ENCODE measurements around the gene TMEM205.
A peak's percentile ranks its signal among the peaks of the same experiment; 100 is the strongest.
"Not testable (repeated sequence)": the region's sequence is repeated elsewhere in the genome, so short reads cannot be mapped to it uniquely, and the experiment has no call there.

Gene TMEM205

DNA sequence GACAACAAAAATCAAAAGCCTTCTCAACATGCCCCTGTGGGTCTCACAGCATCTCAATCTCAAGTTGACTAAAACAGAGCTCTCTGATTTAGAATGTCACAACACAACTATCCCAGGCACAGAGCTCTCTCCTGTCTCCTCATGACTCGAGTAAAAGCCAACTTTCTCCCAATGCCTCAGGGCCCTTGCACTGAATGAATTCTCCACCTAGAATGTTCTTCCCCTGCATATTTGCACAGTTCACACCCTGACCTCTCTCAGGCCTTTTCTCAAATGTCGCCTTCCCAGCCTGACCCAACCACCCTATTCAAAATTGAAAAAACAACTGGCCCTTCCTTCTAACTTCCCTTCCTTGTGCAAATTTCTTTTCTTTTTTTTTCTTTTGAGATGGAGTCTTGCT, 24.7 kb upstream of the TMEM205 start:
- no peak for DNase-seq

DNA sequence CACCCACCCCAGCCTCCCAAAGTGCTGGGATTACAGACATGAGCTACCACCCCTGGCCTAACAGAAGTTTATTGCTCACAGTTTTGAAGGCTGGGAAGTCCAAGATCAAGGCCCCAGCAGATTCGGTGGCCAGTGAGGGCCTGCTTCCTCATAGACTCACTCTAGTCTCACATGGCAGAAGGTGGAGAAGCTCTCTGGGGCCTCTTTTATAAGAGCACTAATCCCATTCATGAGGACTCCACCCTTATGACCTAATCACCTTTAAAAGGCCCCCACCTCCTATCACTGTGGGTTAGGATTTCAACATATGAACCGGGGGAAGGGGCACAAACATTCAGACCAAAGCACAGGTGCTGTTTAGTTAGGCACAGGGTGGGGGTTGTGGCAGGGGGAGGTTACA, 21.5 kb upstream of the TMEM205 start:
- DNase-seq: no peak

GRCh38 chr19:11365557-11366117, 19.6 kb upstream of the TMEM205 start:
- DNase-seq: no peak

GRCh38 chr19:11364935-11365334, 18.9 kb upstream of the TMEM205 start:
- DNase-seq: no peak

DNA sequence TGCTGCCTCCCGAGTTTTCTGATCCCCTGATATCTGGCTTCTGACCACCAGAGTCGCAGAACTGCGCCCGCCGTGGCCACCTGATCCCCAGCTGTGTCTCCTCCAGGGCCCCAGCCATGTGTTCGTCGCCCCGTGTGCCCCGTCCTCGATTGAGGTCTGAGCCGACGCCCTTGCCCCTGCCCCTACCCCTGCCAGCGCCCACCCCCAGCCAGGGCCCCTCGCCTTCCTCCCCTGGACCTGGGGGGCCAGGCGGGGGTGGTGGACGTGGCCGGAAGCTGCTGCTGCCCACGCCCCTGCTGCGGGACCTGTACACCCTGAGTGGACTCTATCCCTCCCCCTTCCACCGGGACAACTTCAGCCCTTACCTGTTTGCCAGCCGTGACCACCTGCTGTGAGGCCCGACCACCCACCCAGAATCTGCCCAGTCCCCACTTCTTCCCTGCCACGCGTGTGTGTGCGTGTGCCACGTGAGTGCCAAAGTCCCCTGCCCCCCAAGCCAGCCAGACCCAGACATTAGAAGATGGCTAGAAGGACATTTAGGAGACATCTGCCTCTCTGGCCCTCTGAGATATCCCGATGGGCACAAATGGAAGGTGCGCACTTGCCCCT, 18.3 kb upstream of the TMEM205 start:
- DNase-seq: no peak

DNA sequence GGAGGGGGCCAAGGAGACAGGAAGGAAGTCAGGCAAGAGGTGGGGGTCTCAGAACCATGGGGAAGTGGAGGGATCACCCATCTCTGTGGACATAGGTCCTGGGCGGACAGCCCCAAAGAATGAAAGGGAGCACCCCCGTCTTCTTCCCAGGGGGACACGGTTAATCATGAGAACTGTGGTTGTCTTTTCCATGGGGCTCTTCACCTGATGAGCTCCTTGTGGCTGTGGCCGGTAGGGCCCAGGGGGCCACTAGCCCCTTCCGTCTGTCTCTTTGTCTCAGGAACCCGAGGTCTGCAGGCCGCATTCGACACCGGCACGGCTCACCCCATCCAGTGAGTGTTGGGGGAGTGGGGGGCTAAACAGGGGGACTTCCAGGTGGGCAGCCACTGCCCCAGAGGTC, 17.8 kb upstream of the TMEM205 start:
- no peak for DNase-seq

GRCh38 chr19:11361771-11362731, 16.0 kb upstream of the TMEM205 start:
- no peak for DNase-seq

GRCh38 chr19:11361037-11361770, 15.1 kb upstream of the TMEM205 start:
- DNase-seq: no peak

DNA sequence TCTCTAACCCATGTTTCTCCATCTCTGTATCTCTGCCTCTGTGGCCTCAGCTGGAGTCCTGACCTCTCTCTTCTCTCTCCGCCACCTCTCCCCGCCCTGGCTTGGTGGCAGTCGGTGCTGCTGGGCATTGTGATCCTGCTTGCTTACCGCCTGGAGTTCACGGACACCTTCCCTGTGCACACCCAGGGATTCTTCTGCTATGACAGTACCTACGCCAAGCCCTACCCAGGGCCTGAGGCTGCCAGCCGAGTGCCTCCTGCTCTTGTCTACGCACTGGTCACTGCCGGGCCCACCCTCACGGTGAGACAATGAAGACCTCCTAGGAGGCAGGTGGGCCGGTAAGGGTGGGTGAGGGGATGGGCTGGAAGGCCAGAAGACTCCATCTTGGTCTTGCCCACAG, 13.4 kb upstream of the TMEM205 start:
- DNase-seq: no peak

DNA sequence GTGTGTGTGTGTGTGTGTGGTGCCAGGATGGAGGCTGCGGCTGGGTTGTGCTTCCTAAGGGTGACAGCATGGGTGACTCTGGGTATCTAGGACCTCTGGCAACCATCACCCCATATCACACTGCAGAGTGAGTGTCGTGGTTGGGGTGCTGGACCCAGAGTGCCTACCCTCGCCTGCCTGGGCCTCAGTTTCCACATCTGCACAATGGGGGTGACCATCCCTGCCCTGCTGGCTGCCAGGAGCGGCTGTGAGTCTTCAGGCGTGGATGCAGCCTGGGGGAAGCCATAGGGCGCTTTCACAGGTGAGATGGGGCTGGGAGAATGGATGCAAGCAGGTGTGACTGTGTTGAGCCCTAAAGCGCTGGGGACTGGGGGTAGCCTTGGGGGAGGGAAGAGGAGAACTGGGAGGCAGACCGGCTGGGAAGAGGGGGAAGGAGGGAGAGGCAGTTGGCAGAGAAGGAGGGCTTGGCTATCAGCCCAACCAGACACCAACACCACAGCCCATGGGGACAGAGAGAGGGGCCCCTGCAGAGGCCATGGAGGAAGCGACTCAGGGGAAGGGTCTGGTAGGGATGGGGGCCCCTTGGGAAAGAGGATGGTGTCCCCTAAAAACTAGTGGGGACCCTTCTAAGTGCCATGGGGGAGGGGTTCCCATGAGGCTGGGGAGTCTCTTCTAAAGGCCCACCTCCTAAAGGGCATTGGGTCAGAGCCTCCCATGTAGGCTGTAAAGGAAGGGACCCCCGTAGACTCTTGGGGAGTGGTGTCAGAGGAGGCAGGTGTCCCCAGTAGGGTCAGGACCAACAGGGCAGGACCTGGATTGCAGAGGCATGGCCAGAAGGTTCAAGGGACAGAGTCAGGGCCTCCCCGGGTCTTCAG, 10.8 kb upstream of the TMEM205 start:
- no peak for DNase-seq

- no peak for DNase-seq
These were observed 10.0 kb upstream of the TMEM205 start for GRCh38 chr19:11356074-11356397.

GRCh38 chr19:11355160-11356073, 9.3 kb upstream of the TMEM205 start, which contains the start of gene PLPPR2:
PLPPR2 (plus strand) TSS chr19:11355432; CDS start chr19:11357674, 2,242 bp downstream.
- DNase-seq: peak; percentile 41

DNA sequence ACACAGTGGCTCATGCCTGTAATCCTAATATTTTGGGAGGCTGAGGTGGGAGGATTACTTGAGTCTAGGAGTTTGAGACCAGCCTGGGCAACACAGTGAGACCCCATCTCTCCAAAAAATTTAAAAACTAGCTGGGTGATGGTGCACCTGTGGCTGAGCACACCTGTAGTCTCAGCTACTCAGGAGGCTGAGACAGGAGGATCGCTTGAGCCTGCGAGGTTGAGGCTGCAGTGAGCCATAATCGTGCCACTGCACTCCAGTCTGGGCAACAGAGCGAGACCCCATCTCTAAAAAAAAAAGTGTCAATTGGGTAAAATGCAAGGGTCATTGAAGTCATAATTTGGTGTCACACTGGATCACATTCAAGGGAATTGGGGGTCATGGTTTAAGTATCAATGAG, 8.0 kb upstream of the TMEM205 start:
- not testable (repeated sequence) for DNase-seq

DNA sequence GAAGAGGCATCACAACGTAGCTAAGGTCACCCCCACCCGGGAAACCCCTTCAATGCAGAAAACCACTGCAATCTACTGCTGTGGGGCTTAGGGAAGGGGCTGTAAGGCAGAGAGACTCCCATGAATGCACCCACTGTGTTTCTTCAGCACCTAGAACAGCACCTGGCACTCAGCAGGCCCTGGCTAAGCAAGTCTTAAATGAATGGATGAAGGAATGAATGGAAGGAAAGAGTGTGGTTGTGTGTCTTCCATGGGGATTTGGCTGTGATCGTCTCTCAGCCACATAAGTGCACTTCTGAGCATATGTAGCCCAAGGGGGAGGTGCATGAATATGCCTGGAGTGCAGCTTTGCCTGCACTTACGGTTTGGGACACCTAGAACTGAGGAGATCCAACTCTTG, 3.1 kb upstream of the TMEM205 start:
- DNase-seq: no peak

- no peak for DNase-seq
These were observed 1.5 kb upstream of the TMEM205 start for GRCh38 chr19:11347546-11348039.

DNA sequence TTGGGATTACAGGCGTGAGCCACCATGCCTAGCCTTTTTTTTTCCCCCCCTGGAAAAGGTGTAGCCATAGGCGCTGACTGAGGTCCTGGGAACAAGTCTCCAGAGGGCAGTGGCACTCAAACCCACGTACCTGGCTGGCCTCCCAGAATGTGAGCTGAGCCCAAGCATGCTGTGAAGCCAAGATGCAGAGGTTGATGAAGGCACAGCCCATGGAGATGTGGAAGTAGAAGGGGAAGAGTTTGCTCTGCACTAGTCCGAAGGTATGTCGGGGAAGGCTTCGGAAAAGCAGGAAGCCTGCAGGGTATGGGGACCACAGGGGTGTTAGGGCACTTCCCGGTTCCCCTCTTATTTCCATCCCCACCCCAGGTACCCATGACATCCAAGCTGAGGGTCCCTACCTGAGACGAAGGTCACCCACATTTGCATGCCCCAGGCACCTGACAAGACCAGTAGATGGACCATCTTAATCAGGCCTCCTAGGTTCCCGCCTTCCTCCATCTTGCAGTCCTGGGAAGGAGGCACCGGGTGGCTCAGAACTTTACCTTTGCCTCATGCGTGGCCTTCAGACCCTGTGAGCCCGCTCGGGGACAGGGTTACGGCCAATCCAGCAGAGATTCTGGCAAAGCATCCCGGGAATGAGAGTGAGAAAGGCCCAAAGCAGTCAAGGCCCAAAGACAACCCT, 805 bp downstream of the TMEM205 start:
- DNase-seq: no peak

DNA sequence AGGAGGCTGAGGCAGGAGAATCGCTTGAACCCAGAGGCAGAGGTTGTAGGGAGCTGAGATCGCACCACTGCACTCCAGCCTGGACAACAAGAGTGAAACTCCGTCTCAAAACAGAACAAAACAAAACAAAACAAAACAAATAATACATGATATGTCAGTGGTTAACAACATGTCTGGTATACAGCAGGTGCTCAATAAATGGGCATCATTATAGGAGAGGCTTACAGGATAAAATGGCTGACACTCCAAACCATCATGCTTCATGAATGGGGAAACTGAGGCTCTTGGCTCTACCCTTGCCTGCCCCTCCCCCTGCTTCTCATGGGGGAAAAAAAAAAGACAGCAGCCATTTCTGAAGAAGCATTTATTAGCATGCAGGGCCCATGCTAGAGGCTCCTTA, 3.6 kb downstream of the TMEM205 start:
- DNase-seq: no peak

DNA sequence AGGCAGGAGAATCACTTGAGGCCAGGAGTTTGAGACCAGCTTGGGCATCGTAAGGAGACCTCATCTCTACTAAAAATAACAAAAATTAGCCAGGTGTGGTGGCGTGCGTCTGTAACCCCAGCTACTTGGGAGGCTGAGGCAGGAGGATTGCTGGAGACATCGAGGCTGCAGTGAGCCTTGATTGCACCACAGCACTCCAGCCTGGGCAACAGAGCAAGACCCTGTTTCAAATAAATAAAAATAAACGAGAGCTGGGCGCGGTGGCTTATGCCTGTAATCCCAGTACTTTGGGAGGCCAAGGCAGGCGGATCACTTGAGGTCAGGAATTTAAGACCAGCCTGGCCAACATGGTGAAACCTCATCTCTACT, 6.0 kb downstream of the TMEM205 start:
- not testable (repeated sequence) for DNase-seq

DNA sequence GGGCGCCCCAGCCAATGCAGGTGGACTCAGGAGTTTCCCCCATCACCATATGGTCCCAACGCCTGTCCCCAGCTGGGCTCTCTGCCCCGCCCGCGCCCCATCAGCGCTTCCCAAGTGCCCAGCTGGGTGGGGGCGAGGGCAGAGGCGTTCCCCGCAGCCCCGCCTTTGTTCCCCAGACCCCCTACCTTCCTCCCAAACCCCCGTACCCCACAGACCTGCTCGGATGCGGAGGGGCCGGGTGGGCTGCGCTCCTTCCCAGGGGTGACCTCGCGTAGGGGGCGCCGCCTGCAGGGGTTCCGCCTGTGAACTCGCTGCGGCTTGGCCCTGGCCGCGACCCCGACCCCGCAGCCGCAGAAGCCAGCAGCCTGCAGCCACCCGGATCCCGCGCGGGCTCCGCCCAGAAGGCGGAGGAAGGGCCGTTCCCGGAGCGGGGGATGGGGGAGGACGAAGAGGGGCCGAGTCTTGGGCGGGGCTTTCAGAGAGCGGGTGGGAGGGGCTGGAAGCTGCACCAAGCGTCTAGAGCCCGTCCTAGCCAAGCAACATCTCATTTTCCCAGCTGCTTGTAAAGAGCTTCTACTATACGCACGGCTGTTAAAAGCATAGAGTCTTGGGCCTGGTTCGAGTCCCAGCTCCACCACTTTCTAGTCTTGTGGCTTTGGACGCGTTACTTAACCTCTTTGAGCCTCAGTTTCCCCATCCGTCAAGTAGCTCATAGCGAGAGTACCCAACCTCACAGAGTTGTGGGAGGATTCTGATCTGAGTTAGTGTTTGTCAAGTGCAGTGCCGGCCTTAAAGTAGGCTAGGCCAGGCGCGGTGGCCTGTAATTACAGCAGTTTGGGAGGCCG, 6.6 kb downstream of the TMEM205 start, which contains the start of gene RAB3D:
Gene RAB3D, minus strand, starts transcription at position 404 of the 845 bp plus-strand sequence. CDS start 2,258 bp downstream, outside the sequence.
- DNase-seq: peak; percentile 82

Data from NCI-H2227 treated with DMSO at 0.1 percent for 48 hours (cell line).